GM19023 (cell line): ENCODE measurements around the gene HOXA4.

Experiments used
- ATAC-seq: cut with Tn5 transposase; IDR thresholded peaks from one replicate; pipeline ENCODE4 v1.9.1; 2021; ENCODE audit warnings: mild to moderate bottlenecking, moderate library complexity; ENCODE audit not compliant: unreplicated experiment

The HOXA4 gene

DNA sequence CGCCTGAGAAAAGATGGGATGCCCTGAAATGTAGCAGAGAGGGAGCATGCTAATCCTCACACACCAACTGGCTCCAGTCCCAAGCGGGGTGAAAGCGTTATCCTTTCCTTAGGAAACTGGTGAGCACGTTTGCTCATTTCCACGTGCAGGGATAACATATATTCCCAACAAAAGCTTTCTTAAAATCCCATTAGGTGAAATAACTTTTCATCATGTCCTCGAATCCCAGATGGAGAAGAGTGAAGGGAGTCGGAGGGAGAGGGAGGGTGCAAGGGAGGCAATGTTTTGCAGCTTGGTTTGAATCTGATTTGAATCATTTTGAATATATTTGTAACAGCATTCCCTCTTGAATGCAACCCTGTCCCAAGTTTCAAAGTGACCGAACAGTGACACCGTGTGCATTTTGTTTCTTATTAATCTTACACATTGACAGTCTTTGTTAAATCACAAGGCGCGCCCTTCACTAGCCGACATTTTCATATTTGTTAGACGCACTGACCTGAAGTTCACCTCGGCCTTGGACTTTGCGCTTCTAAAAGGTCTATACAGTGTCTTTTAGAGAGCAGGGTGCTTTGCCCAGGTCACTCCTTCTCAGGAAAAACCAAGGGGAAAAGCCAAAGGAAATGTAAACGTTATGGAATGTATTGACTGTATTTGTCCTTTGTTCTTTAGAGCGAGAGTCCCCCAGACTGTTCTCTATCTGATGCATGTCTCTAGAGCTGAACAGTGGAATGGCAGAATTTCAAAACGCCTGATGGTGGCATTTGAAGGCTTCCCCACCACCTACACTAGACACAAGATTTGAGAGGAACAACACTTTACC lies 3.1 kb upstream of the HOXA4 start:
- no peak for ATAC-seq

GRCh38 chr7:27132978-27133377 lies 2.4 kb upstream of the HOXA4 start:
- ATAC-seq = no peak

DNA sequence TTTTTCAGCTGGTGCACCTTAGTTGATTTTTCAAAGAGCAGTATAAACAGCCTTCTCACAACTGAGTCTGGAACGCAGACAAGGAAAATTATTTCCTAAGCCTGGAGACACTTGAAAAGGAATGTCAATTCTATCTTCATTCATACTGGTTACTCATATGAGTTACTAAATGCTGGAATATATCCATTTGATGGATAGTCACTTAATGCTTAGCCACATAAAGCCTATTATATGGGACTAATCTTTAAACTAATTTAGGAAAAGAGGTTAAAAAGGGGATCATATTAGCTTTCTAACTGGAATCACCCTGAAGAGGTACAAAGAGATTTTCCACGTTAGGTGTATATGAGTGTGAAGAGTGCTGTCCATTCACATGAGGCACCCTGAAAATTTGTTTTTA lies 1.7 kb upstream of the HOXA4 start:
- no peak for ATAC-seq

GRCh38 chr7:27131390-27131819 lies 848 bp upstream of the HOXA4 start:
- ATAC-seq = no peak

GRCh38 chr7:27129729-27130539 lies 623 bp downstream of the HOXA4 start:
- ATAC-seq = no peak

DNA sequence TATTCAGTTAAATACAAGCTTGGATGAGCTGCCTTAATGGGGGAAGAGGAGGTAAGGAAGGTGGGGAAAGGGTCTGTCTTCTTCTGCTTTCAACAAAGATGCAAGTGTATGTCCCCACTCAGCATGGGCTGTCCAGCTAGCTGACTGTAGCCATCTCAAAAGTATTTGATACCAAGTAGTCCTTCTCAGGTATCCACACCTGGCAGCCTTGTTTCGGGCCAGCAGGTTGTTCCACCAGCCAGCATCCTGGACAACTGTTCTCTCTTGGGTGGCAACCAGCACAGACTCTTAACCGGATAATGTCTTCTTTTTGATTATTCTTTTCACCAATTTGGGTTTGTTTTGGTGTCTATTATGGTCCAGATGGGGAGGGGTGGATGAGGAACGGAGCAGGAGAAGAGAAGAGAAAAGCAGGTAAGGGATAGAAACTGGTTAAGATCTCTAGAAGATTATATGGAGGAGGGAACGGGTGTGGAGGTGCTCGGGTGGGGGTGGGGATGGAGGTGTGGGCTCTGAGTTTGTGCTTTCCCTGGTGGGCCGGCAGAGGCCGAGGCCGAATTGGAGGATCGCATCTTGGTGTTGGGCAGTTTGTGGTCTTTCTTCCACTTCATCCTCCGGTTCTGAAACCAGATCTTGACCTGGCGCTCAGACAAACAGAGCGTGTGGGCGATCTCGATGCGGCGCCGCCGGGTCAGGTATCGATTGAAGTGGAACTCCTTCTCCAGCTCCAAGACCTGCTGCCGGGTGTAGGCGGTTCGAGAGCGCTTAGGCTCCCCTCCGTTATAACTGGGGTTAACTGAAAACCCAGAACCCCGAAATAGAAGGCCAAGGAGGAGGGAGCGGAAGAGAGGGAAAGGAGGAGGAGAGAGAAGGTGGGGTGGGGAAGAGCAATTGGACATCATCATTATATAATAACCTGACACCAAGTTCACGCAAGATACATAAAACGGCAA lies 1.5 kb downstream of the HOXA4 start:
- no peak for ATAC-seq

DNA sequence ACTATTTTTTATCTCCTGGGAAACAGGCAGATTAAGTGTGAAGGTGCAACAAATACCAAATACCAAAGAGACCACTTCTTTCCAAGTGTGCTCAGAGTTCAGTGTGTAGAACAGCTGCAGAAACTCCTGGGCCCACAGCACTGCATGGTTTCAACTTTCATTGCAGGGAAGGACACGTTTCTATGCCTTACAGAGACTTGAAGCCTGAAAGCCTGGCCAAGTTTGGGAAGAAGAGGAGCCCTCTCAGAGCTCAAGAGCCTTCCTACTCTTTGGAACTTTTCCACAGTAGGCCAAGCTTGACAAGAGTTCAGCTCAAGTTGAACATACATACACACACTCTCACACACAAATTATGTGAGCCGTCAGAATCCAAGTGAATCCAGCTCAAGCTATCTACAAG lies 2.5 kb downstream of the HOXA4 start:
- no peak for ATAC-seq

GRCh38 chr7:27126596-27127327 lies 3.8 kb downstream of the HOXA4 start:
- ATAC-seq = no peak

GRCh38 chr7:27125986-27126394 lies 4.6 kb downstream of the HOXA4 start:
- ATAC-seq = no peak

DNA sequence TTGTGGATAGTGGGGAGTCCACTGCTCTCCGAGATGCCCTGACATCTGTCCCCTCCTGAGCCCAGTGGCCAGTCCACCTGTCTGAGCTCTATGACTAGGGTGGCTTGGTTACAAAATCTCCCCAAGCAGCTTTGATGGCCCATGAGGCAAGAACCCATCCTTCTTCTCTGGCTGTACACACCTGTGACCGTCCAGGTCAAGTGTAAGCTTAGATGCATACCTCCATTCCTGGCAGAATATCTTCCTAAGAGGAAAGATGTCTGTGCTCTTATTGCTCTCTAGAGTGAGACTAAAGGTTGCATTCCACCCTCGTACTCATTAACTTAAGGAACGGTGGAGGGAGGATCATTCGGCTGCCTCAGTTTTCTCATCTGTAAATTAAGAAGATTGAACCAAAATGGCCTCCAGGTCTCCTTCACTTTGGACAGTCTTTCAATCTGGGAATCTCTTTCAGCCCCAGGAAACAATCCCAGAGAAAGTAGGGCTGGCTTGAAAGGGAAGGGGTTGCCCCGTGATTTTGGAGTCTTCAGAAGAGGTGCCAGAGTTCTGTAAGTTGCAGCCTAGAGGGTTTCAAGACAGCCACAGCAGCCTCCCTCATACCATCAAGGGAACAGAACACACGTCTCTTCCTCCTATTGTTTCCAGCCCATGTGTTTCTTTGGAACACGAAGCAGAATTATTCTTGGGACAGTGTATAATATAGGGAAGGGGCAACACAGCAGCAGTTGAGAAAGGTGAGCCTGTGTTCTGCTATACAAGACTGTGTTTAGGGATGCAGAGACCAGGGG lies 5.5 kb downstream of the HOXA4 start:
- no peak for ATAC-seq

- no peak for ATAC-seq
Observed at GRCh38 chr7:27124096-27124901, 6.3 kb downstream of the HOXA4 start.

DNA sequence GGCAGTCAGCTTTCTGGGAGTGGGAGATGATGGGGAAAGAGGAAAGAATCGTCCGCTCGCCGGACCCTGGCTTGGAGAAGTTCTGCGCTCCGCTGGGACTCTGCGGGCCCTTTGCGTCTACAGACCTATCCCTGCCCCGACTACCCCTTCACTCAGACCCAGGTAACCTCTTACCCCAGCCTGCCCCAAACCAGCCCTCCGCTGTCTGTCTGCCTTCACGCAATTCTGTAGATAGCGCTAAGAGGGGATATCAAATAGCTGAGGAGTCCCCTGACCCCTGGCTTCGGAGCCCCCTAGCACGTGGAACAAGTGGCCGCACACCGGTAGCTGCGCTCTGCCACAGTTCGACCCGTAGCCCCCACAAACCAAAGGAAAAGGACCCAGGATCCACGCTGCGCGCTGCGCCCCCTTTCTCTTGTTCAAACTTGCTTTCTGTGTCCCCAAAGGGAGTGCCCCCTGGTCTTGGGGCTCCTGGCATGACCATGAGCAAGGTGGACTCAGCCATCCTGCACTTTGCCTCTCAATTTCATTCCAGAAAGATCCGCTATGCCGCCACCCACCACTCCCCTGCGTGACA lies 7.0 kb downstream of the HOXA4 start:
- ATAC-seq = no peak

DNA sequence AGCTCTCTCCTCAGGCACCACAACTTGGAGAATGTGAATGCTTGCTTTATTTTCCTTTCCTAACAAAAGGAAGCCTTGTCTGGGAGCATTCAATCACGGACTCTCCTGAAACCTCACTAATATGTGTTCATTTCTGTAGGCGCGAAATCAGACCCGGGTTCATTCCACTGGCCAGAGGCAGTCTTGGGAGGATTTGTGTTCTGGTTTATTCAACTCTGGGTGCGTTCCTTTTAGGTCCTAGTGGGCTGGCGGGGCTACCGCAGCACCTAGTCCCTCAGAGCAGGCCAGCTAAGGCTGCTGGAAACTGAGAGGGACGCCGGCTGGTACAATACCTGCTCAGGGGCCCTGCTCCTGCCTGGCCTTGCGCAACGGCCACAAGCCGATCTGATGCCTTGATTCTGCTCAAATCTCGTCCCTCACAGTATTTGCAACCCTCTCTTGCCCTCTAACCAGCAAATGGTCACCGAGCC lies 7.5 kb downstream of the HOXA4 start:
- no peak for ATAC-seq

DNA sequence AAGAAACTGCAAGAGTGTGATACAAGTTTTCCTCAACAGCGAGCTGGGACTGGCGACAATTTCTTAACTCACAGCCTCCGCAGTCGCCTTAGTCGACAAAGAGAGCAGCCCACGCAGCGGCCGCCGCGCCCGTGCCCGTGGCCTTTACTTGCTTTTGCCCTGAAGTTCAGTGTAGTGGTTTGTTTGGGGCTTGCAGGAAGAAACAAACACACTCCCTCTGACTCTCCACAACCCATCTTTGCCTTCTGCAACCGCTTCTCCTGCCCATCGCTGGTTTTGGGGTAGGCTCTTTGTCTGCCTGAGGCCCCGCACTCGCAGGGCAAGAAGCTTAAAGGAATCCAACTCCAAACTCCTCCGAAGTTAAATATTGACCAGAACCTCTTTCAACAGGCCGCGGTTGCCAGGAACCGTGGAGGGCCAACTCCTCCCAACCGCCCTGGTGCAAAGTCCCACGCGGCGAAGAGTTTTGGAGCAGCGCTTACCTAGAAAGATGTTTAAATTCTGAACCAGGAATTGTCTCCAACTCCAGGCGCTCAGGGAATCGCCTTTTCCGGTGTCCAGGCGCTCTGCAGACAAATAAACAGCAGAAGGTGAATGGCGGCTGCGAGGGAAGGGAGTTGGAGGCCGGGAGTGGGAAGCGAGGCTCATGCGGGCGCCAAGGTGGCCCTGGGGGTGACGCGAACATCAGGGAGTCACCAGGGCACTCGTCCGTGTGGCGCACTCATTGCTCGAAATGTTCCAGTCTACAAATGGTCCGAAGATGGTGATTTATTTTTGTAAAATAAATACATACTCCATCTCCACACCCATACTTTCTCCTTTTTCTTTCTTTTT lies 8.3 kb downstream of the HOXA4 start:
- ATAC-seq = no peak

- no peak for ATAC-seq
Observed at GRCh38 chr7:27121684-27122076, 8.9 kb downstream of the HOXA4 start.

DNA sequence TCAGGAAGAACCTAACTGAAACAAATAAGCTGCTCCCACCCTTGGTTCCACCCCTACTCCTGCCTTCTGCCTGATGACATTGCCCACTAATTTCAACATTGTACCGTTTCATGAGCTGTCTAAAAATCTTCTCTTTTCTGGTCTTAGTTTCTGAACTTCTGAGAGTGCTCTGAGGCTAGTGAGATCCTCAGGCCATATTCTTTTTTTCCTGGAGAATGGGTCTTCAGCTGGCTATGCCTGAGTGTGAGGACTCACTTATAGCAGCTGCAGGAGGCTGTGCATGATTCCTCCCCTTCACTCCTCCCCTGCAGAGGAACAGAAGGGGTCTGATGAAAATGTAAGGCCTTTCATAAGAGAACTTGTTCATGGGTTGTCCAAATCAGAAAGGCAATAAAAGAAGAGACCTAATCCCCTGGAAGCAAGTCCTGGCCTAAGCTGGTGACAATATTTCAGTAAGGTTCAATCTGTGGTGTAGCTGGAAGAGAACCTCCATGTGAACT lies 11.1 kb downstream of the HOXA4 start:
- ATAC-seq = no peak

GRCh38 chr7:27118580-27118979 lies 12.0 kb downstream of the HOXA4 start:
- ATAC-seq = no peak
